H1 (cell line): ENCODE results near the gene DZIP1L. TPM values are rescaled to one million over a fixed set of nuclear protein-coding genes. Genes with fewer than 3 reads are reported as not detected.

Experiments used
- BCL11A ChIP-seq, 2 experiments: IDR thresholded peaks; one replicate each; pipeline ENCODE4 v1.6.1; 2011; ENCODE audit warnings: low read depth in 2 of 2, low read length in 2 of 2, mild to moderate bottlenecking in 2 of 2
- KDM1A ChIP-seq: fragments of 200-600, 300-600 bp; sonication (generic); IDR thresholded peaks from 2 replicates; pipeline ENCODE4 v1.7.1; 2016; ENCODE audit warnings: mild to moderate bottlenecking, low read length, borderline replicate concordance
- NRF1 ChIP-seq: IDR thresholded peaks from 2 replicates; pipeline ENCODE4 v1.6.1; 2011; ENCODE audit warnings: mild to moderate bottlenecking, low read depth, low read length, improper control_type of control experiment
- TAF7 ChIP-seq: optimal IDR thresholded peaks from 2 replicates; pipeline ENCODE3; 2011; ENCODE audit warnings: low read depth, mild to moderate bottlenecking, inconsistent platforms, low read length, moderate library complexity, borderline replicate concordance
- polyA plus RNA-seq, 7 experiments: library from polyadenylated mRNA; depleted of rRNA in 3 of 7; stranded (reverse) in 5 of 7; unstranded in 2 of 7; fragments of >200 nt in 5 of 7; fragments of 200-250 nt in 2 of 7; gene quantifications; 1 replicate in 5 of 7; 2 replicates in 1 of 7; 4 replicates in 1 of 7; pipeline versions ENCODE4 v1.2.1 to v1.2.3, GENCODE V29; 2011 to 2013; ENCODE audit warnings: missing spikeins in 2 of 7, mixed read lengths in 2 of 7
- total RNA-seq: library from RNA; stranded (reverse); fragmentation: NEBNext Ultra II Directional; extraction: Animal tissue kit (Norgen Biotek cat#: 25700); gene quantifications from 2 replicates; pipeline ENCODE4 v1.2.1, GENCODE V29; 2021

DZIP1L gene
- total and polyA plus RNA-seq, 2 of the 8 experiments (the other 6 are each of a cell fraction or from before 2014, with no cell fraction given) = 6.5 to 8.3 TPM

DNA sequence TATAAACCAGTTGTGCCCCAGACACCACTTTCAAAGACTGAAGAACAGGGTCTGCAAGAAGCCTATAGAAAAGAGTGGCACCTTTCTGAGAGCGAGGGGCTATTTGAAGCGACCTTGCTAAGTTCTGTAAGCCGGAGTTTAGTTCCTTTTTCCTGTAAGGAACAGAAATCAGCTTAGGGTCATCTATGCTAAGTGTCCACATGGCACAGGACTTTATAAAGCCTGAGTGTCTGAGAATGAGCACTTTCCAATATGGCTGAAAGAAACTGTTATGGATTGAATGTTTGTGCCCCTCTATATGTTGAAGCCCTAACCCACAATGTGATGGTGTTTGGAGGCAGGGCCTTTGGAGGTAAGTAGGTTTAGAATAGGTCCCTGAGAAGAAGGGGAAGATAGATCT is 20.8 kb upstream of the DZIP1L start (continued):
- TF ChIP-seq TAF7 (no peak), KDM1A (no peak), BCL11A (IDR thresholded peaks at IDR 0.05; ENCODE audit: low read depth in 2 of 2, low read length in 2 of 2) (no peak), NRF1 (no peak)
